HepG2 (cell line): Measurements from ENCODE around the gene PSMD10.

Experiments
- E2F1 ChIP-seq: sonication (generic); formaldehyde crosslinking; IDR thresholded peaks from 2 replicates; pipeline ENCODE4 v1.5.0; 2020; ENCODE audit warnings: missing genetic modification reagents
- GABPA ChIP-seq, 2 experiments: IDR thresholded peaks; 2 replicates each; pipeline ENCODE4 v1.6.1; 2011 to 2016; ENCODE audit warnings: low read depth in 2 of 2, low read length in 1 of 2, missing biosample characterization in 1 of 2, missing genetic modification characterization in 1 of 2
- NR1H2 ChIP-seq: sonication (generic); formaldehyde crosslinking; IDR thresholded peaks from 2 replicates; pipeline ENCODE4 v1.8.1; 2022; ENCODE audit warnings: low read depth, missing genetic modification reagents, borderline replicate concordance
- POLR2AphosphoS2 ChIP-seq: IDR thresholded peaks from 2 replicates; pipeline ENCODE4 v1.6.1; 2011; ENCODE audit warnings: low read depth, low read length, improper control_type of control experiment
- U2AF1 ChIP-seq: fragments of 200-400 bp; formaldehyde crosslinking; optimal IDR thresholded peaks from 2 replicates; pipeline ENCODE3; 2017; ENCODE audit warnings: mild to moderate bottlenecking, low read depth, low read length
- ZBTB1 ChIP-seq: sonication (generic); formaldehyde crosslinking; IDR thresholded peaks from 2 replicates; pipeline ENCODE4 v1.4.0; 2020; ENCODE audit warnings: missing genetic modification reagents, borderline replicate concordance
- ZNF274 ChIP-seq: sonication (generic); formaldehyde crosslinking; IDR thresholded peaks from 2 replicates; pipeline ENCODE4 v1.5.1; 2020; ENCODE audit warnings: mild to moderate bottlenecking, missing genetic modification reagents
- ZNF644 ChIP-seq: IDR thresholded peaks from 2 replicates; pipeline ENCODE4 v1.6.1; 2016; ENCODE audit warnings: low read depth
- ZNF768 ChIP-seq: sonication (generic); formaldehyde crosslinking; IDR thresholded peaks from 2 replicates; pipeline ENCODE4 v1.4.0; 2020; ENCODE audit warnings: missing genetic modification reagents
- TF ChIP-seq, protein P1 (sequence below): sonication (generic); formaldehyde crosslinking; IDR thresholded peaks from 2 replicates; pipeline ENCODE4 v1.5.0; 2020; ENCODE audit warnings: mild to moderate bottlenecking, missing genetic modification reagents, moderate library complexity
- TF ChIP-seq, protein P2 (sequence below): sonication (generic); formaldehyde crosslinking; IDR thresholded peaks from 2 replicates; pipeline ENCODE4 v1.4.0; 2020; ENCODE audit warnings: missing genetic modification reagents

- TF ChIP-seq, protein P1, sequence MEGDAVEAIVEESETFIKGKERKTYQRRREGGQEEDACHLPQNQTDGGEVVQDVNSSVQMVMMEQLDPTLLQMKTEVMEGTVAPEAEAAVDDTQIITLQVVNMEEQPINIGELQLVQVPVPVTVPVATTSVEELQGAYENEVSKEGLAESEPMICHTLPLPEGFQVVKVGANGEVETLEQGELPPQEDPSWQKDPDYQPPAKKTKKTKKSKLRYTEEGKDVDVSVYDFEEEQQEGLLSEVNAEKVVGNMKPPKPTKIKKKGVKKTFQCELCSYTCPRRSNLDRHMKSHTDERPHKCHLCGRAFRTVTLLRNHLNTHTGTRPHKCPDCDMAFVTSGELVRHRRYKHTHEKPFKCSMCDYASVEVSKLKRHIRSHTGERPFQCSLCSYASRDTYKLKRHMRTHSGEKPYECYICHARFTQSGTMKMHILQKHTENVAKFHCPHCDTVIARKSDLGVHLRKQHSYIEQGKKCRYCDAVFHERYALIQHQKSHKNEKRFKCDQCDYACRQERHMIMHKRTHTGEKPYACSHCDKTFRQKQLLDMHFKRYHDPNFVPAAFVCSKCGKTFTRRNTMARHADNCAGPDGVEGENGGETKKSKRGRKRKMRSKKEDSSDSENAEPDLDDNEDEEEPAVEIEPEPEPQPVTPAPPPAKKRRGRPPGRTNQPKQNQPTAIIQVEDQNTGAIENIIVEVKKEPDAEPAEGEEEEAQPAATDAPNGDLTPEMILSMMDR (CRISPR knock-in tag) = no peak
- TF ChIP-seq POLR2AphosphoS2 (no peak), ZBTB1 (no peak), E2F1 (no peak), NR1H2 (CRISPR knock-in tag) (no peak), U2AF1 (no peak), ZNF768 (CRISPR knock-in tag) (no peak), ZNF644 (CRISPR knock-in tag) (peak; percentile 27; the same call in 1 of the 2 replicates), GABPA (IDR thresholded peaks at IDR 0.05; ENCODE audit: low read depth, low read length) (no peak), GABPA (CRISPR knock-in tag; IDR thresholded peaks at IDR 0.05; ENCODE audit: low read depth) (no peak), ZNF274 (no peak)
- TF ChIP-seq, protein P2, sequence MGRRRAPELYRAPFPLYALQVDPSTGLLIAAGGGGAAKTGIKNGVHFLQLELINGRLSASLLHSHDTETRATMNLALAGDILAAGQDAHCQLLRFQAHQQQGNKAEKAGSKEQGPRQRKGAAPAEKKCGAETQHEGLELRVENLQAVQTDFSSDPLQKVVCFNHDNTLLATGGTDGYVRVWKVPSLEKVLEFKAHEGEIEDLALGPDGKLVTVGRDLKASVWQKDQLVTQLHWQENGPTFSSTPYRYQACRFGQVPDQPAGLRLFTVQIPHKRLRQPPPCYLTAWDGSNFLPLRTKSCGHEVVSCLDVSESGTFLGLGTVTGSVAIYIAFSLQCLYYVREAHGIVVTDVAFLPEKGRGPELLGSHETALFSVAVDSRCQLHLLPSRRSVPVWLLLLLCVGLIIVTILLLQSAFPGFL (CRISPR knock-in tag) = no peak
These were observed 54.9 kb downstream of the PSMD10 start for GRCh38 chrX:108036298-108036973.
